Osteoblast (primary cell): Measurements from ENCODE around the gene TOR4A. TPM values are rescaled to one million over a fixed set of nuclear protein-coding genes. Genes with fewer than 3 reads are reported as not detected.

Experiments used
- DNase-seq: peaks from one replicate; pipeline ENCODE4 v3.0.0; 2011; ENCODE audit warnings: low spot score, mixed read lengths; ENCODE audit not compliant: insufficient read length; ENCODE audit errors: missing footprints
- H2AFZ ChIP-seq: 2 replicates; pipeline ENCODE4 v1.6.0; 2011; ENCODE audit warnings: mild to moderate bottlenecking, low read length
- H3K27ac ChIP-seq: 2 replicates; pipeline ENCODE4 v1.5.1; 2011; ENCODE audit warnings: mild to moderate bottlenecking, low read depth, low read length, moderate library complexity
- H3K27me3 ChIP-seq: 2 replicates; pipeline ENCODE4 v1.6.0; 2012; ENCODE audit warnings: mild to moderate bottlenecking, control low read depth, inconsistent platforms, low read length, moderate library complexity; ENCODE audit not compliant: insufficient read depth
- H3K36me3 ChIP-seq: 2 replicates; pipeline ENCODE4 v1.5.1; 2011; ENCODE audit warnings: mild to moderate bottlenecking, low read length, control low read depth, moderate library complexity; ENCODE audit not compliant: insufficient read depth
- H3K4me1 ChIP-seq: 2 replicates; pipeline ENCODE4 v1.5.1; 2011; ENCODE audit warnings: mild to moderate bottlenecking, low read length, control low read depth, moderate library complexity; ENCODE audit not compliant: insufficient read depth
- H3K4me2 ChIP-seq: 2 replicates; pipeline ENCODE4 v1.6.0; 2011; ENCODE audit warnings: mild to moderate bottlenecking, low read length; ENCODE audit not compliant: insufficient read depth
- H3K4me3 ChIP-seq: fragments of 200-600 bp; sonication (generic); 3 replicates; pipeline ENCODE4 v1.5.1; 2012; ENCODE audit warnings: mild to moderate bottlenecking, low read length, inconsistent platforms; ENCODE audit not compliant: insufficient read depth
- H3K79me2 ChIP-seq: 2 replicates; pipeline ENCODE4 v1.6.0; 2012; ENCODE audit warnings: mild to moderate bottlenecking, low read length, control low read depth, inconsistent platforms; ENCODE audit not compliant: insufficient read depth
- H3K9me3 ChIP-seq: 2 replicates; pipeline ENCODE4 v1.5.1; 2011; ENCODE audit warnings: low read depth, low read length, control low read depth
- H4K20me1 ChIP-seq: 2 replicates; pipeline ENCODE4 v1.6.0; 2012; ENCODE audit warnings: mild to moderate bottlenecking, low read length, control low read depth; ENCODE audit not compliant: insufficient read depth
- total RNA-seq: library from RNA; depleted of rRNA; stranded (reverse); fragments of >200 nt; gene quantifications from 2 replicates; pipeline ENCODE4 v1.2.3, GENCODE V29; 2012
- TF ChIP-seq, protein P1 (sequence below): IDR thresholded peaks from 2 replicates; pipeline ENCODE4 v1.5.1; 2011; ENCODE audit warnings: mild to moderate bottlenecking, low read depth, low read length, moderate library complexity; ENCODE audit errors: extremely low read depth

TOR4A gene
- total RNA-seq, 1 donor: 2.5 TPM

DNA sequence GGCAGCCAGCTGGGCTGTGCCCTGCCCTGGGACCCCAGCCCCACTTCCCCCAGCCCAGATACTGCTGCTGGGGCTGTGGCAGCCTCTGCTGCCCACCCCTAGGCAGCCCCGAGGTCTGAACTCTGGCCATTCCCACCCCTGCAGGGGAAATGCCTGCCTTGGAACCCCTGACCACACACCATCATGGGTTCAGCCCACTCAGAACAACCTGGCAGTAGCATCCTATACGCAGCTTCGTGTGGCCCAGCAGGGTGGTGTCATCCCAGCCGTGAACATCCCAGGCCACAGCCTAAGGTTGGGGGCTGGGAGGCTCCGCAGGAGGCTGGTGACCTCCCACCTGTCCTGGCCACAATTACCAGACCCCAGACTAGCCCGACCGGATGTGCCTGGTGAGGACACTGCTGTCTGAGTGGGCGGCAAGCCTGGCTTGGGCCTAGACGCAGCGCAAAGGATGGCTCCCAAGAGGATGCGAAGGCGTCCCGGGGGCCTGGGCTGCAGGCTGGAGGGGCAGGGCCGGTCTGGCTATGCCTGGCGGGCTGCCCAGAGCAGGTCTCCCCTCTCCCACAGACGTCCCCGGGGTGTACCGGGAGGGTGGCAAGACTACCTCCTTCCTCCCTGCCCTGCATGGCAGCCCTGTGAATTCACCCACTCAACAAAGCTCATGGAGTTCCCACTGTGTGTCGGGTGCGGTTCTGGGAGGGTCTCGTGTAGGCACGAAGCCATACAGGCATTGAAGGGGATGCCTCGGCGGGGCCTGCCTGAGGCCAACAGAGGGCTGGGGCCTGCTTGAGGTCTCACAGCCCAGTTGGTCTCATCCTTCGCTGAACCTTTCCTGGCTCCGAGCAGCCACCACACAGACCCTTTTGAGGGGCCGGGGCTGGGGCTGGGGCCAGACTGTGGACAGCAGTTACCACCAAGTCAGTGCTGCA lies 48.3 kb upstream of the TOR4A start:
- no peaks in the 10 kb centered on the region for H3K27me3 ChIP-seq
- DNase-seq: no peak
- H4K20me1 ChIP-seq: no peaks in the 10 kb centered on the region
- no peak overlapping the region for H2AFZ ChIP-seq
- TF ChIP-seq, protein P1, sequence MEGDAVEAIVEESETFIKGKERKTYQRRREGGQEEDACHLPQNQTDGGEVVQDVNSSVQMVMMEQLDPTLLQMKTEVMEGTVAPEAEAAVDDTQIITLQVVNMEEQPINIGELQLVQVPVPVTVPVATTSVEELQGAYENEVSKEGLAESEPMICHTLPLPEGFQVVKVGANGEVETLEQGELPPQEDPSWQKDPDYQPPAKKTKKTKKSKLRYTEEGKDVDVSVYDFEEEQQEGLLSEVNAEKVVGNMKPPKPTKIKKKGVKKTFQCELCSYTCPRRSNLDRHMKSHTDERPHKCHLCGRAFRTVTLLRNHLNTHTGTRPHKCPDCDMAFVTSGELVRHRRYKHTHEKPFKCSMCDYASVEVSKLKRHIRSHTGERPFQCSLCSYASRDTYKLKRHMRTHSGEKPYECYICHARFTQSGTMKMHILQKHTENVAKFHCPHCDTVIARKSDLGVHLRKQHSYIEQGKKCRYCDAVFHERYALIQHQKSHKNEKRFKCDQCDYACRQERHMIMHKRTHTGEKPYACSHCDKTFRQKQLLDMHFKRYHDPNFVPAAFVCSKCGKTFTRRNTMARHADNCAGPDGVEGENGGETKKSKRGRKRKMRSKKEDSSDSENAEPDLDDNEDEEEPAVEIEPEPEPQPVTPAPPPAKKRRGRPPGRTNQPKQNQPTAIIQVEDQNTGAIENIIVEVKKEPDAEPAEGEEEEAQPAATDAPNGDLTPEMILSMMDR: no peak
- no peaks in the 10 kb centered on the region for H3K79me2 ChIP-seq
- no peak overlapping the region for H3K4me3 ChIP-seq
- H3K27ac ChIP-seq: no peak overlapping the region
- H3K4me1 ChIP-seq: peaks cover under 1% of the 10 kb centered on the region
- H3K4me2 ChIP-seq: no peak overlapping the region
- H3K9me3 ChIP-seq: no peaks in the 10 kb centered on the region
- H3K36me3 ChIP-seq: no peaks in the 10 kb centered on the region

DNA sequence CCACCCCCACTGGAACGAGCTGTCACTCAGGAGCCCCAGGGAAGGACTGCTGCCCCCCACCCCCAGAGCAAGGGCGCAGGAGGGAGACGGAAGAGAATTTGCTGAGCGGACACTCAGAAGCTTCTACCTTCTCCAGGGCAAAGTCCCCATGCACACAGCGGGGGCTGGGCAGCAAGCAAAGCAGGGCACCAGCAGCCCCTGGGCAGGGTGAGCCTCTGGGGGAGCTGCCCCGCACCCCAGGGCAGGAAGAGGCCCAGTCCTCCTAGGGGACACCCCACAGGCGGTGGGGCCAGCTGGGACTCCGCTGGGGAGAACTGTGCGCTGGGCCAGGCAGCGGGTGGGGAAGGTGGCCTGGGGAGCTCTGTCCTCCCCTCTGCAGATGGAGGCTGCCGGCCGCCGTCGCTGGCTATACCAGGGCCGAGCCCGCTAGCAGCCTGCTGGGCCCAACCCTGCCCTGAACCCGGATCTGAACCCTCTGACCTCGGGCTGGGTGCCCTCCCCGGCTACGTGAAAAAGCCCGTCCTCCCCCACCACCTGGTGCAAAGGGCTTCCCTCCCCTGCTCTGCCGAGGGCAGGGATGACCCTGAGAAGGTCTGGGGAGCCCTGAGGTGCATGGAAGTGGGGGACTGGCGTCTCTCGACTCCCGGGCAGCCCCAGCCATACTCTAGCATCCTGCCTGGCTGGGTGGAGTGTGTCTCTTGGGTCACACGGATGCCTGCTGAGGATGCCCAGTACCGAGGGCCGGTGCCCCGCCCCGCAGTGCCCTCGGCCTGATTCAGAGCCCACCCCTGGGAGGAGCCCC lies 47.4 kb upstream of the TOR4A start:
- H3K27ac ChIP-seq: no peak overlapping the region
- H4K20me1 ChIP-seq: no peaks in the 10 kb centered on the region
- no peak overlapping the region for H3K4me2 ChIP-seq
- H3K27me3 ChIP-seq: no peaks in the 10 kb centered on the region
- no peaks in the 10 kb centered on the region for H3K79me2 ChIP-seq
- TF ChIP-seq, protein P1: no peak
- H3K4me1 ChIP-seq: no peaks in the 10 kb centered on the region
- H3K36me3 ChIP-seq: no peaks in the 10 kb centered on the region
- no peak overlapping the region for H2AFZ ChIP-seq
- no peaks in the 10 kb centered on the region for H3K9me3 ChIP-seq
- DNase-seq: no peak
- H3K4me3 ChIP-seq: no peak overlapping the region

DNA sequence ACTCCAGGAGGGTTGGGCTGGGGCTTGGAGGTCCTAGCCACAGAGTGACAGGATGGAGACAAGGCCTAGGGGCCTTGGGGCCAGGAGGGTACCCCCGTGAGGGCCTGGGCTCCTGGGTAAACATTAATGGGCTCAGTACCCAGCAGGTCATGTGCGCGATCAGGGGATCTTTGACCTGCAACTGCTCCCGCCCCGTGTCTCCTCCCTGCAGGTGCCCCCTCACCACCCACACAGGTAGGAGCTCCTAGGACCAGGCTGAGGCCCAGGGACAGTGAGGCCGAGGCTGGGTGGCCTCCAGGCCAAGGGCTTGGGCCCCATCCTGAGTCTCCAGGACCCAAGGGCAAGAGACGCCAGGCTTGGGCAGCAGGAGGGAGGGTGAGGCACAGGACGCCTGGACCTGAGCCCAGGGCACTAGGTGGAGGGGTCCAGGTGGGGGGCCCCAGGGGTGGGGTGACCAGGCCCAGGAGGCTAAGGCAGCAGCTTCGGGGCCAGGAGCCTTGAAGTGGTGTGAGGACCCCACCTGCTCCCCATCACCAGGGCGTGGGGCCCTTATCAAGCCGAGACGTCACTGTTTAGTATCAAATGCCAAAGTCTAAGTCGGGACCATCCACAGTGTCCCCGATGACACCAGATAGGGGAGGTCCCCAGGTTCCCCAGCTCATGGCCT lies 46.7 kb upstream of the TOR4A start, which contains the start of gene SLC34A3:
Gene SLC34A3 (plus strand): TSS at position 197 of the 667 bp plus-strand sequence. CDS start 802 bp downstream, outside the sequence.
- Histone ChIP-seq H3K27ac (no peak within 1 kb of the TSS), H3K4me2 (no peak within 1 kb of the TSS), H3K4me3 (no peak within 1 kb of the TSS), H2AFZ (no peak within 1 kb of the TSS), H3K27me3 (no peaks in the 10 kb centered on the region), H3K36me3 (no peaks in the 10 kb centered on the region), H4K20me1 (peaks cover under 1% of the 10 kb centered on the region), H3K9me3 (no peaks in the 10 kb centered on the region), H3K4me1 (no peaks in the 10 kb centered on the region), H3K79me2 (no peaks in the 10 kb centered on the region)
- DNase-seq: no peak
- TF ChIP-seq, protein P1: no peak
